ENCODE measurements around the gene TBR1.
A peak's percentile ranks its signal among the peaks of the same experiment; 100 is the strongest.

The TBR1 gene

DNA sequence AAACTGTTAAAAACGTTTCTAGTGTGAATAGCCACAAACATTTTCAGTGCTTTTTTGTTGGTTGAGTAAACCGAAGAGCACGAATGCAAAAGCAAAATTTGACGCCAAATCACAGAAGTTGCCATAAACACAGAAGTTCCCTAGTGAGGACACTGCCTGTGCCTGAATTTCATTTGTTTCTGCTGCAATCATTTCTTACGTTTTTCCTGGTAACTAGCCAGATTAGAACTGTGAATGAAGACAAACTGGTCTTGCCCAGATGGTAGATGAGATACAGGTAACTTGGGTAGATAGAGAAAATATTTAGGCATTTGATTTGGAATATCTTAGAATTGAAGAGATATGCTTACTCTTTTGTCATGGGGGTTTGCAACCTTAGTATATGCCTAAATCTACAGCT is 9.8 kb upstream of the TBR1 start:
- Histone ChIP-seq H3K4me3 (ENCODE audit: low read depth in 1 of 2, low read length in 1 of 2) (no peak overlapping the region), H3K27ac (no peak overlapping the region), H3K36me3 (peaks cover 4% of the 10 kb centered on the region), H3K27me3 (no peaks in the 10 kb centered on the region), H3K4me1 (ENCODE audit: control insufficient read depth in 1 of 2, insufficient read depth in 1 of 2, low read depth in 1 of 2, low read length in 1 of 2) (no peaks in the 10 kb centered on the region), H3K9me3 (no peaks in the 10 kb centered on the region)
- TF ChIP-seq, protein P1, sequence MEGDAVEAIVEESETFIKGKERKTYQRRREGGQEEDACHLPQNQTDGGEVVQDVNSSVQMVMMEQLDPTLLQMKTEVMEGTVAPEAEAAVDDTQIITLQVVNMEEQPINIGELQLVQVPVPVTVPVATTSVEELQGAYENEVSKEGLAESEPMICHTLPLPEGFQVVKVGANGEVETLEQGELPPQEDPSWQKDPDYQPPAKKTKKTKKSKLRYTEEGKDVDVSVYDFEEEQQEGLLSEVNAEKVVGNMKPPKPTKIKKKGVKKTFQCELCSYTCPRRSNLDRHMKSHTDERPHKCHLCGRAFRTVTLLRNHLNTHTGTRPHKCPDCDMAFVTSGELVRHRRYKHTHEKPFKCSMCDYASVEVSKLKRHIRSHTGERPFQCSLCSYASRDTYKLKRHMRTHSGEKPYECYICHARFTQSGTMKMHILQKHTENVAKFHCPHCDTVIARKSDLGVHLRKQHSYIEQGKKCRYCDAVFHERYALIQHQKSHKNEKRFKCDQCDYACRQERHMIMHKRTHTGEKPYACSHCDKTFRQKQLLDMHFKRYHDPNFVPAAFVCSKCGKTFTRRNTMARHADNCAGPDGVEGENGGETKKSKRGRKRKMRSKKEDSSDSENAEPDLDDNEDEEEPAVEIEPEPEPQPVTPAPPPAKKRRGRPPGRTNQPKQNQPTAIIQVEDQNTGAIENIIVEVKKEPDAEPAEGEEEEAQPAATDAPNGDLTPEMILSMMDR (IDR thresholded peaks at IDR 0.05) = no peak

GRCh38 chr2:161407597-161407996 is 8.5 kb upstream of the TBR1 start:
- Histone ChIP-seq H3K27me3 (peaks cover 7% of the 10 kb centered on the region), H3K36me3 (peaks cover 4% of the 10 kb centered on the region), H3K27ac (no peak overlapping the region), H3K4me1 (ENCODE audit: control insufficient read depth in 1 of 2, insufficient read depth in 1 of 2, low read depth in 1 of 2, low read length in 1 of 2) (no peaks in the 10 kb centered on the region), H3K9me3 (no peaks in the 10 kb centered on the region), H3K4me3 (ENCODE audit: low read depth in 1 of 2, low read length in 1 of 2) (no peak overlapping the region)
- TF ChIP-seq, protein P1 (IDR thresholded peaks at IDR 0.05) = no peak

DNA sequence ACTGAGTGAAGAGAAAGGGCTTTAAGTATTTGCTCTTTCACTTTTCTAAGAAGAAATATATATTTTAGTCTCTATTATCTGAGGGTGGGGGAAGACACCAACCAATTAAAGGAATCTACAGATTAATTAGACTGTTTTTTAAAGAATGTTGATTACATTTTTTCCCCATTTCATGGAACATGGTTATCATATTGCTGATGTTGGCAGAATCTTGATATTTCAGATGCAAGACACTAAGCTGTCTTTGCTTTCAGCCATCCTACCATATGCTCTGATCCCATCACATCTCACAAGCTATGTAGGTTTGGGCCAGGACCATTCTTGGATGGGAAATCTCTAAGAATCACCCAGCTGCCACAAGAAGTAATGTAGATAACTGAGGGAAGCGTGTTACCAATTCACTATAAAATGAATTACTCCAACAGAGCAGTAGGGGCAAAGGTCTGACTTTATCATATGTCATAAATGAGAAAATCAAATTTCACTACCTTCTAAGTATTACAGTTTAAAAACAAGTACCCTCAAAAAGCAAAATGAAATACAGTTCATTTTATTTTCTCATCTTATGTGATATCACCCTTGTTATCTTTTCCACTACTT is 6.7 kb upstream of the TBR1 start:
- H3K9me3 ChIP-seq = no peaks in the 10 kb centered on the region
- TF ChIP-seq, protein P1 (IDR thresholded peaks at IDR 0.05) = no peak

GRCh38 chr2:161412346-161412745 is 3.8 kb upstream of the TBR1 start:
- Histone ChIP-seq H3K4me1 (ENCODE audit: control insufficient read depth in 1 of 2, insufficient read depth in 1 of 2, low read depth in 1 of 2, low read length in 1 of 2) (peaks cover 18 to 28% of the 10 kb centered on the region in 2 experiments), H3K9me3 (no peaks in the 10 kb centered on the region), H3K4me3 (ENCODE audit: low read depth in 1 of 2, low read length in 1 of 2) (no peak overlapping the region), H3K27me3 (peaks cover 55% of the 10 kb centered on the region), H3K27ac (no peak overlapping the region), H3K36me3 (peaks cover 4% of the 10 kb centered on the region)
- TF ChIP-seq, protein P1 (IDR thresholded peaks at IDR 0.05) = no peak

More for the DNA sequence above, 6.7 kb upstream of the TBR1 start:
- no peak overlapping the region for H3K27ac ChIP-seq
- no peak overlapping the region for H3K4me3 ChIP-seq (ENCODE audit: low read depth in 1 of 2, low read length in 1 of 2)
- peaks cover 4% of the 10 kb centered on the region for H3K36me3 ChIP-seq
- peaks cover 3 to 4% of the 10 kb centered on the region in 2 experiments for H3K4me1 ChIP-seq (ENCODE audit: control insufficient read depth in 1 of 2, insufficient read depth in 1 of 2, low read depth in 1 of 2, low read length in 1 of 2)
- H3K27me3 ChIP-seq = peaks cover 25% of the 10 kb centered on the region

GRCh38 chr2:161414042-161415033 is 1.8 kb upstream of the TBR1 start:
- Histone ChIP-seq H3K4me1 (ENCODE audit: control insufficient read depth in 1 of 2, insufficient read depth in 1 of 2, low read depth in 1 of 2, low read length in 1 of 2) (peaks cover 24 to 35% of the 10 kb centered on the region in 2 experiments), H3K27ac (no peak overlapping the region)

More at GRCh38 chr2:161414042-161415033, 1.8 kb upstream of the TBR1 start:
- TF ChIP-seq, protein P1 (IDR thresholded peaks at IDR 0.05) = no peak
- Histone ChIP-seq H3K4me3 (ENCODE audit: low read depth in 1 of 2, low read length in 1 of 2) (peak overlapping the region in 1 of 2 experiments; percentile 30), H3K9me3 (no peaks in the 10 kb centered on the region), H3K36me3 (peaks cover 3% of the 10 kb centered on the region), H3K27me3 (peaks cover 75% of the 10 kb centered on the region)
